K562 (cell line): ENCODE results near the gene DOCK4.

Experiments used
- ELF1 ChIP-seq: fragments of 200-800 bp; sonication (Bioruptor generic); IDR thresholded peaks from 2 replicates; pipeline ENCODE4 v1.6.1; 2016; ENCODE audit warnings: missing genetic modification characterization, missing compliant biosample characterization
- ESRRA ChIP-seq: fragments of 450-650 bp; IDR thresholded peaks from 2 replicates; pipeline ENCODE4 v1.6.1; 2014; ENCODE audit warnings: low read depth, mild to moderate bottlenecking, moderate library complexity, borderline replicate concordance
- FOXK2 ChIP-seq, 2 experiments: fragments of 450-650 bp; IDR thresholded peaks in 1 of 2; conservative IDR thresholded peaks in 1 of 2; 2 replicates each; pipeline ENCODE4 v1.6.1; 2016; ENCODE audit warnings: low read depth in 2 of 2, mild to moderate bottlenecking in 1 of 2
- HCFC1 ChIP-seq: IDR thresholded peaks from 2 replicates; pipeline ENCODE4 v1.6.1; 2012; ENCODE audit warnings: low read depth, low read length, improper control_type of control experiment
- HNRNPLL ChIP-seq: fragments of 200-400 bp; formaldehyde crosslinking; IDR thresholded peaks from 2 replicates; pipeline ENCODE4 v1.6.1; 2017; ENCODE audit warnings: low read length, low read depth, mild to moderate bottlenecking; ENCODE audit not compliant: poor library complexity, severe bottlenecking
- POLR2A ChIP-seq: fragments of 450-650 bp; conservative IDR thresholded peaks from 2 replicates; pipeline ENCODE4 v1.6.1; 2016
- POLR2B ChIP-seq: fragments of 450-650 bp; IDR thresholded peaks from 2 replicates; pipeline ENCODE4 v1.6.1; 2018; ENCODE audit warnings: low read depth; ENCODE audit not compliant: partially characterized antibody
- POLR2G ChIP-seq: fragments of 200-400 bp; formaldehyde crosslinking; IDR thresholded peaks from 2 replicates; pipeline ENCODE4 v1.6.1; 2017; ENCODE audit warnings: low read depth, mild to moderate bottlenecking, antibody characterized with exemption, low read length, moderate library complexity
- RFX5 ChIP-seq: IDR thresholded peaks from 2 replicates; pipeline ENCODE4 v1.6.1; 2011; ENCODE audit warnings: low read depth, mild to moderate bottlenecking, improper control_type of control experiment, low read length
- SMARCE1 ChIP-seq: fragments of 450-650 bp; IDR thresholded peaks from 2 replicates; pipeline ENCODE4 v1.7.1; 2016; ENCODE audit warnings: mild to moderate bottlenecking
- ZNF175 ChIP-seq: fragments of 200-800 bp; sonication (Bioruptor generic); IDR thresholded peaks from 2 replicates; pipeline ENCODE4 v1.6.1; 2016; ENCODE audit warnings: low read depth, mild to moderate bottlenecking, missing genetic modification characterization, missing compliant biosample characterization
- TF ChIP-seq, protein P1 (sequence below): fragments of 450-650 bp; formaldehyde crosslinking; IDR thresholded peaks from 2 replicates; pipeline ENCODE4 v1.4.0; 2020; ENCODE audit warnings: mild to moderate bottlenecking, moderate library complexity
- TF ChIP-seq, protein P2 (sequence below), 3 experiments: IDR thresholded peaks in 2 of 3; conservative IDR thresholded peaks in 1 of 3; 2 replicates each; pipeline ENCODE4 v1.5.1; 2011 to 2012; ENCODE audit warnings: low read length in 3 of 3, mild to moderate bottlenecking in 3 of 3, control low read depth in 2 of 3, improper control_type of control experiment in 1 of 3, inconsistent platforms in 1 of 3, low read depth in 1 of 3, mixed read lengths in 1 of 3, moderate library complexity in 1 of 3; ENCODE audit not compliant: insufficient read depth in 2 of 3

DNA sequence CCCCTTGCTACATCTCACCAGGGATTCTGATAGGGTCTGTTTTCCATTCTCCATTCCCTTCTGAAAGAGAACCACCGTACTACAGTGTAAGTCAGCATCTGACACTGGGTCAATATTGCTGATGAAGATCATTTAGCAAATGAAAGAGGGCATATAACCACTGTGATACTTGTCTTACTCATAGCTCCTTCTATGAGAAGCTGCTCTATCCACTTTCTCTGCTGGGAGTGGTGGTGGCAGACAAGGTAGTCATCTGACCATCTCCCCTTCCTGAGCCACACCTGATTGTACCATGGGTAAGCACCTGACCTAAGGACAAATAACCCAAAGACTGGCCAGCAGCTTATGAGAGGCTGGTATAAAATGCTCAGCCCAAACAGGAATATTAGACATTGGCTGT is 220.4 kb downstream of the DOCK4 start:
- TF ChIP-seq SMARCE1 (no peak), ESRRA (no peak), ELF1 (no peak), POLR2G (no peak), HCFC1 (no peak), RFX5 (no peak), POLR2B (no peak), POLR2A (no peak), ZNF175 (CRISPR knock-in tag) (no peak), HNRNPLL (no peak), FOXK2 (conservative IDR thresholded peaks at IDR 0.05 in 1 of 2, IDR thresholded peaks at IDR 0.05 in 1 of 2; ENCODE audit: low read depth in 2 of 2) (no peak)
- TF ChIP-seq, protein P1, sequence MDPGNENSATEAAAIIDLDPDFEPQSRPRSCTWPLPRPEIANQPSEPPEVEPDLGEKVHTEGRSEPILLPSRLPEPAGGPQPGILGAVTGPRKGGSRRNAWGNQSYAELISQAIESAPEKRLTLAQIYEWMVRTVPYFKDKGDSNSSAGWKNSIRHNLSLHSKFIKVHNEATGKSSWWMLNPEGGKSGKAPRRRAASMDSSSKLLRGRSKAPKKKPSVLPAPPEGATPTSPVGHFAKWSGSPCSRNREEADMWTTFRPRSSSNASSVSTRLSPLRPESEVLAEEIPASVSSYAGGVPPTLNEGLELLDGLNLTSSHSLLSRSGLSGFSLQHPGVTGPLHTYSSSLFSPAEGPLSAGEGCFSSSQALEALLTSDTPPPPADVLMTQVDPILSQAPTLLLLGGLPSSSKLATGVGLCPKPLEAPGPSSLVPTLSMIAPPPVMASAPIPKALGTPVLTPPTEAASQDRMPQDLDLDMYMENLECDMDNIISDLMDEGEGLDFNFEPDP (CRISPR knock-in tag), result no peak
- TF ChIP-seq, protein P2, sequence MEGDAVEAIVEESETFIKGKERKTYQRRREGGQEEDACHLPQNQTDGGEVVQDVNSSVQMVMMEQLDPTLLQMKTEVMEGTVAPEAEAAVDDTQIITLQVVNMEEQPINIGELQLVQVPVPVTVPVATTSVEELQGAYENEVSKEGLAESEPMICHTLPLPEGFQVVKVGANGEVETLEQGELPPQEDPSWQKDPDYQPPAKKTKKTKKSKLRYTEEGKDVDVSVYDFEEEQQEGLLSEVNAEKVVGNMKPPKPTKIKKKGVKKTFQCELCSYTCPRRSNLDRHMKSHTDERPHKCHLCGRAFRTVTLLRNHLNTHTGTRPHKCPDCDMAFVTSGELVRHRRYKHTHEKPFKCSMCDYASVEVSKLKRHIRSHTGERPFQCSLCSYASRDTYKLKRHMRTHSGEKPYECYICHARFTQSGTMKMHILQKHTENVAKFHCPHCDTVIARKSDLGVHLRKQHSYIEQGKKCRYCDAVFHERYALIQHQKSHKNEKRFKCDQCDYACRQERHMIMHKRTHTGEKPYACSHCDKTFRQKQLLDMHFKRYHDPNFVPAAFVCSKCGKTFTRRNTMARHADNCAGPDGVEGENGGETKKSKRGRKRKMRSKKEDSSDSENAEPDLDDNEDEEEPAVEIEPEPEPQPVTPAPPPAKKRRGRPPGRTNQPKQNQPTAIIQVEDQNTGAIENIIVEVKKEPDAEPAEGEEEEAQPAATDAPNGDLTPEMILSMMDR (IDR thresholded peaks at IDR 0.05 in 2 of 3, conservative IDR thresholded peaks at IDR 0.05 in 1 of 3; ENCODE audit: insufficient read depth in 2 of 3, low read depth in 1 of 3, low read length in 3 of 3), result no peak
